Omental fat pad (tissue), 4 donors: ENCODE data around the gene PTPRF. TPM values are rescaled to one million over a fixed set of nuclear protein-coding genes. Genes with fewer than 3 reads are reported as not detected.

Source experiments
- ATAC-seq: fragments of 150-250 bp; one replicate; pipeline ENCODE4 v1.9.1; 2016; ENCODE audit warnings: mild to moderate bottlenecking, moderate library complexity; ENCODE audit not compliant: low FRiP score
- DNase-seq: peaks from one replicate; pipeline ENCODE4 v3.0.0-alpha.2; 2019; ENCODE audit warnings: low spot score
- total RNA-seq, 4 donors: library from RNA; depleted of rRNA; stranded (reverse); fragments of >200 nt; gene quantifications; one replicate each; pipeline ENCODE4 v1.1.0, GENCODE V29; 2016
- TF ChIP-seq, protein P1 (sequence below), 3 donors: fragments of 450-650 bp; IDR thresholded peaks; one replicate each; pipeline ENCODE4 v1.5.1; 2016 to 2017; ENCODE audit warnings: antibody characterized with exemption in 3 of 3, mild to moderate bottlenecking in 3 of 3, moderate library complexity in 2 of 3

PTPRF gene
- total RNA-seq, 4 donors from 2014 or later, result 79.1 to 176 (median 139) TPM

DNA sequence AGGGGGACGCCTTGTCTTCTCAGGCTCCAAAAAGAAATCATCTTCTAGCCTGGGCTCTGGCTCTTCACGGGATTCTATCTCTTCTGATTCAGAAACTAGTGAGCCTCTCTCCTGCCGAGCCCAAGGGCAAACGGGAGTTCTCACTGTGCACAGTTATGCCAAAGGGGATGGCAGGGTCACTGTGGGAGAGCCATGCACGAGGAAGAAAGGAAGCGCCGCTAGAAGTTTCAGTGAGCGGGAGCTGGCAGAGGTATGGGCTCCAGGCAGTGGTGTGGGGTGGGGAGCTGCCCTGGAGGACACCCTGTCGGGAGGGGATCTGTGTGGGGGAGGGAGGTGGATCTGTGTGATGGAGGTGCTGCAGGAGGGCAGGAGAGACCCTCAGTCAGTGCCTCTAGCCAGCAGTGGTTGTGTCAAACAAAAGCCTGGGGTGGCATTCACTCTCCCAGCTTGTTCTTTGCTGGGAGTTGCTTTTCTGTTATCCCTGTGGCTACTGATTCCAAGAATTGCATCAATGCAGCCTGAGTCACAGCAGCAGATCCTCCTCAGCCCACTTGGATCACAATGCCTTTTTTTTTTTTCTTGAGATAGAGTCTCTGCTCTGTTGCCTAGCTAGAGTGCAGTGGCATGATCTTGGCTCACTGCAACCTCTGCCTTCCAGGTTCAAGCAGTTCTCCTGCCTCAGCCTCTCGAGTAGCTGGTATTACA is 141.1 kb downstream of the PTPRF start:
- ATAC-seq (peak; percentile 56), DNase-seq (no peak)
- TF ChIP-seq, protein P1, sequence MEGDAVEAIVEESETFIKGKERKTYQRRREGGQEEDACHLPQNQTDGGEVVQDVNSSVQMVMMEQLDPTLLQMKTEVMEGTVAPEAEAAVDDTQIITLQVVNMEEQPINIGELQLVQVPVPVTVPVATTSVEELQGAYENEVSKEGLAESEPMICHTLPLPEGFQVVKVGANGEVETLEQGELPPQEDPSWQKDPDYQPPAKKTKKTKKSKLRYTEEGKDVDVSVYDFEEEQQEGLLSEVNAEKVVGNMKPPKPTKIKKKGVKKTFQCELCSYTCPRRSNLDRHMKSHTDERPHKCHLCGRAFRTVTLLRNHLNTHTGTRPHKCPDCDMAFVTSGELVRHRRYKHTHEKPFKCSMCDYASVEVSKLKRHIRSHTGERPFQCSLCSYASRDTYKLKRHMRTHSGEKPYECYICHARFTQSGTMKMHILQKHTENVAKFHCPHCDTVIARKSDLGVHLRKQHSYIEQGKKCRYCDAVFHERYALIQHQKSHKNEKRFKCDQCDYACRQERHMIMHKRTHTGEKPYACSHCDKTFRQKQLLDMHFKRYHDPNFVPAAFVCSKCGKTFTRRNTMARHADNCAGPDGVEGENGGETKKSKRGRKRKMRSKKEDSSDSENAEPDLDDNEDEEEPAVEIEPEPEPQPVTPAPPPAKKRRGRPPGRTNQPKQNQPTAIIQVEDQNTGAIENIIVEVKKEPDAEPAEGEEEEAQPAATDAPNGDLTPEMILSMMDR (IDR thresholded peaks at IDR 0.05), result no peak

DNA sequence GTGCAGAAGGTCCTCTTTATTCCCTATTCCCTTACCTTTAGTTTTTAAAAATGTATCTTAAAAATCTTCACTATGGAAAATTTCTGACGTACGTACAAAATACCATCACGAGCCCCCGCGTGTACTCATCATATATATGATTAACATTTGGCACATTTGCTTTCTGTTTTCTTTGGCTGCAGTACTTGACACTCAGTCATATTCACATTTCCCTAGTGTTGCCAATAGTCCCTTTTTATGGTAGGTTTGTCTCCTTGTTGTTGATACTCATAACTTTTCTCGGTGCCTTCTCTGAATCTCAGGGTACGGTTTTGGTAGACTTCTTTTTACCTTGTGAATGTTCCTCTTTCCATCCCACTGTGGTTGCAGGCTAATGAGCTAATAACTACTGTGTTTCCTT is 142.6 kb downstream of the PTPRF start:
- ATAC-seq, result no peak
- TF ChIP-seq, protein P1 (IDR thresholded peaks at IDR 0.05), result no peak
- no peak for DNase-seq

Other genes starting within 250 kb of the PTPRF start
- gene C1orf210, start 245.3 kb upstream of the PTPRF start, total RNA-seq, result not detected
- 100 to 1,000 TPM in 1 of 4 donors, 10 to 100 TPM in 3; 15.2 to 156 (median 44.6) TPM for gene TIE1, start 229.9 kb upstream of the PTPRF start, total RNA-seq
- gene MPL, start 193.1 kb upstream of the PTPRF start, total RNA-seq, result under 1 TPM in 2 of 4 donors, not detected in 2; 0.36 to 0.44 TPM
- gene CDC20, start 171.9 kb upstream of the PTPRF start, total RNA-seq, result 1 to 10 TPM in 2 of 4 donors, under 1 TPM in 2; 0.38 to 3.0 (median 1.6) TPM
- gene ELOVL1, start 162.9 kb upstream of the PTPRF start, total RNA-seq, result 100 to 1,000 TPM in 1 of 4 donors, 10 to 100 TPM in 3; 56.4 to 124 (median 78.2) TPM
- 10 to 100 TPM; 26.3 to 51.4 (median 37.1) TPM for gene MED8, start 141.1 kb upstream of the PTPRF start, total RNA-seq
- 10 to 100 TPM; 26.4 to 61.9 (median 36.7) TPM for gene SZT2, start 141.0 kb upstream of the PTPRF start, total RNA-seq
- gene HYI, start 77.0 kb upstream of the PTPRF start, total RNA-seq, result 10 to 100 TPM; 39.5 to 59.0 (median 53.2) TPM
- 10 to 100 TPM; 19.7 to 26.0 (median 24.2) TPM for gene KDM4A, start 119.3 kb downstream of the PTPRF start, total RNA-seq
- 10 to 100 TPM; 13.4 to 23.9 (median 20.1) TPM for gene ST3GAL3, start 176.7 kb downstream of the PTPRF start, total RNA-seq